K562 (cell line): ENCODE results near the gene TDRD9.

Source experiments
- CCAR2 ChIP-seq: fragments of 200-400 bp; formaldehyde crosslinking; IDR thresholded peaks from 2 replicates; pipeline ENCODE4 v1.6.1; 2017; ENCODE audit warnings: mild to moderate bottlenecking, low read depth, low read length
- EP300 ChIP-seq: IDR thresholded peaks from 2 replicates; pipeline ENCODE4 v1.6.1; 2012; ENCODE audit warnings: low read length, improper control_type of control experiment
- EZH2 ChIP-seq: IDR thresholded peaks from 2 replicates; pipeline ENCODE4 v1.6.1; 2012; ENCODE audit warnings: low read depth, mild to moderate bottlenecking, inconsistent platforms, low read length, borderline replicate concordance
- FOXJ2 ChIP-seq: fragments of 200-800 bp; sonication (Bioruptor generic); IDR thresholded peaks from 2 replicates; pipeline ENCODE4 v1.6.1; 2016; ENCODE audit warnings: missing genetic modification characterization, missing compliant biosample characterization
- ZNF12 ChIP-seq: sonication (generic); formaldehyde crosslinking; IDR thresholded peaks from 2 replicates; pipeline ENCODE4 v1.4.0; 2020; ENCODE audit warnings: mild to moderate bottlenecking, missing genetic modification reagents
- ZNF121 ChIP-seq: sonication (generic); formaldehyde crosslinking; conservative IDR thresholded peaks from 2 replicates; pipeline ENCODE4 v1.8.0; 2022; ENCODE audit warnings: missing genetic modification reagents
- ZNF282 ChIP-seq: sonication (generic); formaldehyde crosslinking; IDR thresholded peaks from 2 replicates; pipeline ENCODE4 v1.8.1; 2023; ENCODE audit warnings: missing genetic modification reagents
- ZNF830 ChIP-seq: fragments of 250-450 bp; sonication (Bioruptor Pico); IDR thresholded peaks from 2 replicates; pipeline ENCODE4 v1.5.0; 2021; ENCODE audit warnings: mild to moderate bottlenecking
- TF ChIP-seq, protein P1 (sequence below): sonication (generic); formaldehyde crosslinking; IDR thresholded peaks from 2 replicates; pipeline ENCODE4 v1.8.1; 2023; ENCODE audit warnings: mild to moderate bottlenecking, missing genetic modification reagents, moderate library complexity
- TF ChIP-seq, protein P2 (sequence below), 2 experiments: fragments of 450-650 bp; IDR thresholded peaks; 2 replicates each; pipeline ENCODE4 v1.6.1; 2016
- TF ChIP-seq, protein P3 (sequence below), 3 experiments: IDR thresholded peaks in 2 of 3; conservative IDR thresholded peaks in 1 of 3; 2 replicates each; pipeline ENCODE4 v1.5.1; 2011 to 2012; ENCODE audit warnings: low read length in 3 of 3, mild to moderate bottlenecking in 3 of 3, control low read depth in 2 of 3, improper control_type of control experiment in 1 of 3, inconsistent platforms in 1 of 3, low read depth in 1 of 3, mixed read lengths in 1 of 3, moderate library complexity in 1 of 3; ENCODE audit not compliant: insufficient read depth in 2 of 3
- TF ChIP-seq, protein P4 (sequence below): sonication (generic); formaldehyde crosslinking; IDR thresholded peaks from 2 replicates; pipeline ENCODE4 v1.5.0; 2020; ENCODE audit warnings: missing genetic modification reagents

DNA sequence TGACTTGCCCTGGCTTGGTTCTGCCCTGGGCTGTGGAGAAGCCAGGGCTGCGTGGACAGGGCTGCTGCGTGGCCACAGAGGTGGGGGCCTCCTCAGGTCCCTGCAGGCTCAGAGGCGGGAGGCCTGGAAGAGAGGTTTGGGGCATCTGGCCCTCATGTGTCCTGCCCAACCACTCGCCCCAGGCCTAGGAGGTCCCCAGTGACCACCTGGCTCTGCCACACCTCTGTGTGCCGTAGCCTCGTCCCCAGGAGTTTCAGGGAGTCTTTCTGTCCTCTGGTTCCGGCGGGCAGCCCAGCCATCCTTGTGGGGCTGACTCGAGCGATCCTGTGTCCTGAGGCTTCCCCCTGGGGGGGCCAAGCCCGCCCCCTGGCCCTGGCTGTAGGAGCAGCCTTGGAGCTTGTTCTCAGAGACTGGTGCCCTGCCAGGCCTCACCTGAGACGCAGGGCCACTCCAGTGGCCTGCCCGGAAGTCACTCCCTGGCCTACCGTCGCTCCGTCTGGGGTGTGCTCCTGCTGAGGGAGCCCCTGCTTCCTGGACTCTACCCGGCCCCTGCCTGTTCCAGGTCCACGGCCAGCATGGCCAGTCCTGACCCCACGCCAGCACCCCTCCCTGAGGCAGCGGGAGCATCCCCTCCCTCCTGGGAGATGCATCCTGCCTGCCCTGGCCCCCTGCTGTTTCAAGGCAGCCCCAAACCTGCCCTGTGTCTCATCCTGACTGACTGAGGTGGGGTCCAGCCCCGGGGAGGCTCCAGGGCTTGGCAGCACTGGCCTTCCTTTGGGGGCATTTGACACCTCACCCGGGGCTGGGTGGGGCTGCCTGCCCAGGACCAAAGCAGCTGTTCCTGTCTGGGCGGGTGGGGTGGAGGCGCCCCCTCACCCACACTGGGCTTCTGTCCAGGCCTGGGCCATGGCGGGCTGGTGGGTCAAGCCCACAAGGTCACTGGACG, 171.1 kb downstream of the TDRD9 start:
- TF ChIP-seq FOXJ2 (tag) (no peak), ZNF830 (no peak), EP300 (no peak), EZH2 (no peak), ZNF12 (CRISPR knock-in tag) (no peak), CCAR2 (no peak), ZNF121 (CRISPR knock-in tag) (no peak), ZNF282 (CRISPR knock-in tag) (no peak)
- TF ChIP-seq, protein P1, sequence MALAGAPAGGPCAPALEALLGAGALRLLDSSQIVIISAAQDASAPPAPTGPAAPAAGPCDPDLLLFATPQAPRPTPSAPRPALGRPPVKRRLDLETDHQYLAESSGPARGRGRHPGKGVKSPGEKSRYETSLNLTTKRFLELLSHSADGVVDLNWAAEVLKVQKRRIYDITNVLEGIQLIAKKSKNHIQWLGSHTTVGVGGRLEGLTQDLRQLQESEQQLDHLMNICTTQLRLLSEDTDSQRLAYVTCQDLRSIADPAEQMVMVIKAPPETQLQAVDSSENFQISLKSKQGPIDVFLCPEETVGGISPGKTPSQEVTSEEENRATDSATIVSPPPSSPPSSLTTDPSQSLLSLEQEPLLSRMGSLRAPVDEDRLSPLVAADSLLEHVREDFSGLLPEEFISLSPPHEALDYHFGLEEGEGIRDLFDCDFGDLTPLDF (CRISPR knock-in tag), result no peak
- TF ChIP-seq, protein P2, sequence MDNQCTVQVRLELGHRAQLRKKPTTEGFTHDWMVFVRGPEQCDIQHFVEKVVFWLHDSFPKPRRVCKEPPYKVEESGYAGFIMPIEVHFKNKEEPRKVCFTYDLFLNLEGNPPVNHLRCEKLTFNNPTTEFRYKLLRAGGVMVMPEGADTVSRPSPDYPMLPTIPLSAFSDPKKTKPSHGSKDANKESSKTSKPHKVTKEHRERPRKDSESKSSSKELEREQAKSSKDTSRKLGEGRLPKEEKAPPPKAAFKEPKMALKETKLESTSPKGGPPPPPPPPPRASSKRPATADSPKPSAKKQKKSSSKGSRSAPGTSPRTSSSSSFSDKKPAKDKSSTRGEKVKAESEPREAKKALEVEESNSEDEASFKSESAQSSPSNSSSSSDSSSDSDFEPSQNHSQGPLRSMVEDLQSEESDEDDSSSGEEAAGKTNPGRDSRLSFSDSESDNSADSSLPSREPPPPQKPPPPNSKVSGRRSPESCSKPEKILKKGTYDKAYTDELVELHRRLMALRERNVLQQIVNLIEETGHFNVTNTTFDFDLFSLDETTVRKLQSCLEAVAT (IDR thresholded peaks at IDR 0.05), result no peak
- TF ChIP-seq, protein P3, sequence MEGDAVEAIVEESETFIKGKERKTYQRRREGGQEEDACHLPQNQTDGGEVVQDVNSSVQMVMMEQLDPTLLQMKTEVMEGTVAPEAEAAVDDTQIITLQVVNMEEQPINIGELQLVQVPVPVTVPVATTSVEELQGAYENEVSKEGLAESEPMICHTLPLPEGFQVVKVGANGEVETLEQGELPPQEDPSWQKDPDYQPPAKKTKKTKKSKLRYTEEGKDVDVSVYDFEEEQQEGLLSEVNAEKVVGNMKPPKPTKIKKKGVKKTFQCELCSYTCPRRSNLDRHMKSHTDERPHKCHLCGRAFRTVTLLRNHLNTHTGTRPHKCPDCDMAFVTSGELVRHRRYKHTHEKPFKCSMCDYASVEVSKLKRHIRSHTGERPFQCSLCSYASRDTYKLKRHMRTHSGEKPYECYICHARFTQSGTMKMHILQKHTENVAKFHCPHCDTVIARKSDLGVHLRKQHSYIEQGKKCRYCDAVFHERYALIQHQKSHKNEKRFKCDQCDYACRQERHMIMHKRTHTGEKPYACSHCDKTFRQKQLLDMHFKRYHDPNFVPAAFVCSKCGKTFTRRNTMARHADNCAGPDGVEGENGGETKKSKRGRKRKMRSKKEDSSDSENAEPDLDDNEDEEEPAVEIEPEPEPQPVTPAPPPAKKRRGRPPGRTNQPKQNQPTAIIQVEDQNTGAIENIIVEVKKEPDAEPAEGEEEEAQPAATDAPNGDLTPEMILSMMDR (IDR thresholded peaks at IDR 0.05 in 2 of 3, conservative IDR thresholded peaks at IDR 0.05 in 1 of 3; ENCODE audit: insufficient read depth in 2 of 3, low read depth in 1 of 3, low read length in 3 of 3), result no peak
- TF ChIP-seq, protein P4, sequence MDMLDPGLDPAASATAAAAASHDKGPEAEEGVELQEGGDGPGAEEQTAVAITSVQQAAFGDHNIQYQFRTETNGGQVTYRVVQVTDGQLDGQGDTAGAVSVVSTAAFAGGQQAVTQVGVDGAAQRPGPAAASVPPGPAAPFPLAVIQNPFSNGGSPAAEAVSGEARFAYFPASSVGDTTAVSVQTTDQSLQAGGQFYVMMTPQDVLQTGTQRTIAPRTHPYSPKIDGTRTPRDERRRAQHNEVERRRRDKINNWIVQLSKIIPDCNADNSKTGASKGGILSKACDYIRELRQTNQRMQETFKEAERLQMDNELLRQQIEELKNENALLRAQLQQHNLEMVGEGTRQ (CRISPR knock-in tag), result no peak
